ENCODE data around the gene PRDX6. TPM values are rescaled to one million over a fixed set of nuclear protein-coding genes. Genes with fewer than 3 reads are reported as not detected.

PRDX6 gene
- total RNA-seq, 1 experiment from 2014 or later: 533 TPM

DNA sequence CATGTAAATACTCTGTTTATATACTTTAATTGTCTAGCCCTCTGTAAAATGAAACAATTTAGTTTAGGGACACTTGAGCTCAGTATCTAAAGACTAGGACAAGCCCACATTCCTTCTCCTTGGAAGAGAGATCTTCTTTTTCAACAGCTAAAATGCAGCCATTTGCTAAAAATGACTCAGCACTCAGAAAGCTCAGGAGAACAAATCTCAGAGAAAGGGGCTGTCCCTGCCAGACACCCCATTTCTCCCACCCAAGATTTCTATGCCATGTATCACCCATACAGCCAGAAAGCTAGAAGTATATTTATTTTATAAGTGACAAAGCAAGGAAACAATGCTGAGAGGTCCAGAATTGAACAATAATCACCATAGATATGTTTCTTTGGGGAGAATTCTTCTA lies 23.2 kb upstream of the PRDX6 start:
- Histone ChIP-seq H2AFZ (ENCODE audit: low read length) (no peak overlapping the region), H3K27me3 (ENCODE audit: insufficient read depth, low read length) (no peaks in the 10 kb centered on the region), H3K4me1 (ENCODE audit: insufficient read depth, low read length) (no peaks in the 10 kb centered on the region), H2BK20ac (ENCODE audit: low read depth, low read length, poor library complexity, severe bottlenecking) (no peak overlapping the region), H3K23ac (ENCODE audit: insufficient read length, low read depth, low read length) (no peak overlapping the region), H2BK12ac (ENCODE audit: insufficient read length, low read depth, low read length) (no peak overlapping the region), H3K4ac (ENCODE audit: low read depth, low read length) (no peak overlapping the region), H3K23me2 (ENCODE audit: insufficient read length, low read depth, low read length, poor library complexity, severe bottlenecking) (no peaks in the 10 kb centered on the region), H3K18ac (ENCODE audit: insufficient read length, low read depth, low read length) (no peak overlapping the region), H2BK5ac (ENCODE audit: insufficient read length, low read length) (no peak overlapping the region), H3K79me1 (ENCODE audit: insufficient read depth, low read depth, low read length, poor library complexity, severe bottlenecking) (no peaks in the 10 kb centered on the region), H3K56ac (ENCODE audit: insufficient read length, low read depth, low read length) (no peak overlapping the region), H2AK5ac (ENCODE audit: insufficient read length, low read length) (no peak overlapping the region), H4K20me1 (ENCODE audit: control insufficient read depth, insufficient read depth, insufficient read length) (no peaks in the 10 kb centered on the region), H4K5ac (ENCODE audit: insufficient read length, low read depth, low read length) (no peak overlapping the region), H2BK15ac (ENCODE audit: low read depth, low read length) (no peak overlapping the region), H3K9me3 (ENCODE audit: control insufficient read depth, low read depth, low read length) (no peaks in the 10 kb centered on the region), H4K8ac (replicated peaks; ENCODE audit: insufficient read length, low read depth, low read length) (no peak overlapping the region), H3K9ac (ENCODE audit: extremely low read depth, insufficient read length, low read length) (no peak overlapping the region), H3K4me2 (ENCODE audit: insufficient read depth, insufficient read length, low read length) (no peak overlapping the region), H3K14ac (ENCODE audit: insufficient read depth, low read length) (no peak overlapping the region), H4K91ac (ENCODE audit: insufficient read length, low read depth, low read length) (no peak overlapping the region), H3K27ac (ENCODE audit: insufficient read length, low read depth, low read length) (no peak overlapping the region), H3T11ph (ENCODE audit: low read length) (no peak overlapping the region), H2BK120ac (ENCODE audit: low read depth, low read length, poor library complexity, severe bottlenecking) (no peak overlapping the region), H3K79me2 (ENCODE audit: insufficient read depth, low read length) (no peaks in the 10 kb centered on the region)
- H3K4me3 Mint-ChIP-seq: no peak overlapping the region
- peak overlapping the region; percentile 40 to 97 (median 86); a peak in 4 of 7 replicates for H3K27ac Mint-ChIP-seq
- no peak for DNase-seq
- peaks cover 0 to 3% of the 10 kb centered on the region in 2 experiments; a peak in 2 of 5 replicates for H3K9me3 Mint-ChIP-seq
- no peak for TF ChIP-seq CTCF (conservative IDR thresholded peaks at IDR 0.05)
- H3K27me3 Mint-ChIP-seq (ENCODE audit: low read depth): no peaks in the 10 kb centered on the region
- peaks cover 4 to 13% (median 6%) of the 10 kb centered on the region in 3 experiments; a peak in 6 of 7 replicates for H3K36me3 Mint-ChIP-seq (ENCODE audit: insufficient read depth in 1 of 3, low read depth in 3 of 3)
- peaks cover 10 to 41% of the 10 kb centered on the region in 2 experiments for H3K4me1 Mint-ChIP-seq
